NCI-H2196 (cell line): ENCODE results near the gene TRIM17.
A peak's percentile ranks its signal among the peaks of the same experiment; 100 is the strongest.

Experiments
- DNase-seq: peaks from one replicate; lab custom pipeline; 2025; ENCODE audit not compliant: unreplicated experiment; lab: John Stamatoyannopoulos, UW

Gene TRIM17

GRCh38 chr1:228416217-228416933 lies at the start of gene TRIM17:
Gene TRIM17 (minus strand): TSS chr1:228416861. CDS start chr1:228415072, 1,789 bp downstream.
- DNase-seq: no peak

- DNase-seq: no peak
These were observed 49.0 kb upstream of the TRIM17 start for GRCh38 chr1:228465571-228466146.

- DNase-seq: no peak
These were observed 48.5 kb upstream of the TRIM17 start for GRCh38 chr1:228465141-228465540.

- no peak for DNase-seq
These were observed 47.9 kb upstream of the TRIM17 start for GRCh38 chr1:228464487-228464983.

GRCh38 chr1:228463559-228464455 lies 47.1 kb upstream of the TRIM17 start:
- DNase-seq: no peak

- DNase-seq: no peak
These were observed 46.4 kb upstream of the TRIM17 start for GRCh38 chr1:228463009-228463558.

- no peak for DNase-seq
These were observed 45.9 kb upstream of the TRIM17 start for GRCh38 chr1:228462560-228462959.

- DNase-seq: no peak
These were observed 44.2 kb upstream of the TRIM17 start for GRCh38 chr1:228460821-228461220.

GRCh38 chr1:228459091-228459993 lies 42.7 kb upstream of the TRIM17 start:
- peak; percentile 58 for DNase-seq

GRCh38 chr1:228457396-228458176 lies 40.9 kb upstream of the TRIM17 start:
- peak; percentile 97 for DNase-seq

- no peak for DNase-seq
These were observed 40.3 kb upstream of the TRIM17 start for GRCh38 chr1:228457017-228457395.

- DNase-seq: no peak
These were observed 39.8 kb upstream of the TRIM17 start for GRCh38 chr1:228456252-228457016.

- no peak for DNase-seq
These were observed 39.1 kb upstream of the TRIM17 start for GRCh38 chr1:228455715-228456114.

GRCh38 chr1:228454238-228454637 lies 37.6 kb upstream of the TRIM17 start:
- DNase-seq: no peak

- DNase-seq: no peak
These were observed 37.0 kb upstream of the TRIM17 start for GRCh38 chr1:228453614-228454013.

- DNase-seq: no peak
These were observed 36.4 kb upstream of the TRIM17 start for GRCh38 chr1:228453022-228453560.

GRCh38 chr1:228452194-228453021 lies 35.7 kb upstream of the TRIM17 start:
- no peak for DNase-seq

- no peak for DNase-seq
These were observed 33.5 kb upstream of the TRIM17 start for GRCh38 chr1:228450200-228450599.
